HG02759 (cell line): ENCODE results near the gene CD93.

ENCODE experiments used
- ATAC-seq: cut with Tn5 transposase; IDR thresholded peaks from one replicate; pipeline ENCODE4 v1.9.1; 2021; ENCODE audit warnings: mild to moderate bottlenecking, moderate library complexity; ENCODE audit not compliant: unreplicated experiment

The CD93 gene

DNA sequence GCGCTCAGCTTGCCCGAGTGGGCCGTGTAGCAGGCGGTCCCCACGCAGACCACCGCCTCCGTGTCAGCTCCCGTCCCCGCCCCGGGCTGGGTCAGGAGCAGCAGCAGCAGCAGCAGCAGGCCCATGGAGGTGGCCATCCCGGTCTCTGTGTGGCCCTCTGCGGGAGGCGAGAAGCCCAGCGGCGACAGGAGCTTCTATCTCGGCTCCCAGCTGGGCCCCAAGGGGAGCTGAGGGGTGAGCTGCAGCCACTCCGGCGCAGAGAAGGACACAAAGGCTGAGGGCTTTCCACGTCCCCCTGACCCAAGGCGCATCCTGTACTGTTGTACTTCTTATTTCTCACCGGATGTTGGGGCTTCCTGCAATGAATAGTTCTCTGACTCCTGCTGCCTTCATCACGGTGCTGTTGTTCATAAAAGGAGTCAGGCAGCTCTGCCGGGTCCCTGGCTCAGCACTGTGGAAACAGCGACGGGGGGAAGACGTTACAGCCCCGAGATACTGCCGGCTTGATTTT, at the start of gene CD93:
Gene CD93, minus strand, starts transcription at position 269 of the 511 bp plus-strand sequence. Its CDS starts 132 bp downstream, at position 137.
- ATAC-seq, result no peak

GRCh38 chr20:23133560-23133998, 47.5 kb upstream of the CD93 start:
- no peak for ATAC-seq

GRCh38 chr20:23132930-23133559, 46.9 kb upstream of the CD93 start:
- ATAC-seq, result no peak

GRCh38 chr20:23132293-23132929, 46.3 kb upstream of the CD93 start:
- ATAC-seq, result no peak

- ATAC-seq, result no peak
Measured at GRCh38 chr20:23131766-23132165, 45.6 kb upstream of the CD93 start.

DNA sequence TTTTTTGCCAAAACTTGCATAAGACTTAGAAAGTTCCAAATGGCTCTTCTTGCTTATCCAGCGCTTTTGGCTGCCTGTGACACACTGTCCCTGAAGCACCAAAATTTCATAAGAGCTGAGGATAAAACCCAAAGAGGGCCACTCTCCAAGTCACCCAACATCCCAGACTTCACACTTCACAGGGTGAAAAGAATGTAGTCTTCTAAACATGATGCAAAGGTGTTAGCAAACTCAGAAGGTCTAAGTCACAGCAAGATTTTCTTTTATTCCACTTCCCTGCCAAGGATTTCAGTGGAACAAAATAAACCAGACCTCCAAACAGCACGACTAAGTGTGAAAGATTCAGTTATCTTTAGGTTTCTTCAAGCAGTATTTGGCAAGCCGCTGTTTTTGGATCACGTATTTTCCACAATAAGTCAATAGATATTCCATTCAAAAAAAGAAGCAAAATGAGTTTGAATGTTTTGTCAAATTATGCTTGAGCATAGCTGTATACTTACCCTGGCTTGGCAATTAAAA, 44.6 kb upstream of the CD93 start:
- ATAC-seq, result no peak

GRCh38 chr20:23129891-23130621, 43.9 kb upstream of the CD93 start:
- ATAC-seq, result no peak

DNA sequence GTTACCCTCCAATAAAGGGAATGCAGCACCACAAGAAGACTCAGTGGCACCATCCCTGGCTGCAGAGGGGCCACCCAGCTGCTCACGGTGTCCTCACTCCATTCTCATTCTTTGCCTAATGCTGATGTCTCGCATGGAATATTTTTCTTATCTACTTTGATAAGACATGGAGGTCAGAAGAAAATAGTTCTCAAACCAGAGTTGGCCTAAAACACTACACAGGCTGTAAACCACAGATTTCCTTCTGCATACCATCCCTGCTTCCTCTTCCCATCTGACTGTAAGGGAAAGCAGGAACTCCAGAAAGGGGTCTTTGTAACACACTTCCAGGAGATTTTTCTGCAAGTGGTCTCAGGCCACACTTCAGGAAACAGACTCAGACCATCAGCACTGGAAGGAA, 43.1 kb upstream of the CD93 start:
- ATAC-seq, result no peak

GRCh38 chr20:23128461-23129125, 42.5 kb upstream of the CD93 start:
- ATAC-seq, result no peak

DNA sequence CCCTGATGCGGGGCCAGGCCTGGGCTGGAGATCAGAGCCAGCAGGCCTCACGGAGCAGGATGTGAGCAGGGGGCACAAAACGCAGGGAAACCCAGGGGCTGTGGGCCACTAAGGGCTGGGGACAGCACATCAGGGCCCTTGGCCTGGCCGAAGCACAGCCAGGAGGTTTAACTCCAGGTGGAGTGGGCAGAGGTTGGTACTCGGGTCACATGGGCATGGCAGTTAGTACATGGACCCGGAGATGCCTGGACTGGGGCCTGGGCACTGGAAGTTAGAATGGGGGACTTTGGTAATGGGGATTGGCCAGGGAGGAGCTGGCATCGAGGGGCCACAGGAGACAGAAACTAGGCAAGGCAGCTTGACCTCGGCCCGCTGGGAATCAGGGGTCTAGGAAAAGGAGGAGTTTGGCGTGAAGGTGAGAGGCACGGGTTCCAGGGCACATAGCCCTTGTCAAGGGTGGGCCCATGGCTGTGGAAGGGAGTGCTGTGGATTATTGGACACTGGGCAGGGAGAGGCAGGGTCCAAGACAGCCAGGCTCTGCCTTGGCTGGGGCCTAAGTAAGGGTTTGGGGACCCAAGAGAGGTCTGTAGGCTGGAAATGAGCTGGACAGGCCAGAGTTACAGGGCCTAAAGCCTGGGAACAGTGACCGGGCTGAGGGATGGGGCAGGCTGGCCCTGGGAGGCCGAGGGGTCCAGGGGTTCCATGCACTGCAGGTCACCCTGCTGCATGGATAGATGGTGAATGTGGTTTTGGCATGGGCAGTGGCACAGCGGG, 41.6 kb upstream of the CD93 start:
- ATAC-seq, result no peak

DNA sequence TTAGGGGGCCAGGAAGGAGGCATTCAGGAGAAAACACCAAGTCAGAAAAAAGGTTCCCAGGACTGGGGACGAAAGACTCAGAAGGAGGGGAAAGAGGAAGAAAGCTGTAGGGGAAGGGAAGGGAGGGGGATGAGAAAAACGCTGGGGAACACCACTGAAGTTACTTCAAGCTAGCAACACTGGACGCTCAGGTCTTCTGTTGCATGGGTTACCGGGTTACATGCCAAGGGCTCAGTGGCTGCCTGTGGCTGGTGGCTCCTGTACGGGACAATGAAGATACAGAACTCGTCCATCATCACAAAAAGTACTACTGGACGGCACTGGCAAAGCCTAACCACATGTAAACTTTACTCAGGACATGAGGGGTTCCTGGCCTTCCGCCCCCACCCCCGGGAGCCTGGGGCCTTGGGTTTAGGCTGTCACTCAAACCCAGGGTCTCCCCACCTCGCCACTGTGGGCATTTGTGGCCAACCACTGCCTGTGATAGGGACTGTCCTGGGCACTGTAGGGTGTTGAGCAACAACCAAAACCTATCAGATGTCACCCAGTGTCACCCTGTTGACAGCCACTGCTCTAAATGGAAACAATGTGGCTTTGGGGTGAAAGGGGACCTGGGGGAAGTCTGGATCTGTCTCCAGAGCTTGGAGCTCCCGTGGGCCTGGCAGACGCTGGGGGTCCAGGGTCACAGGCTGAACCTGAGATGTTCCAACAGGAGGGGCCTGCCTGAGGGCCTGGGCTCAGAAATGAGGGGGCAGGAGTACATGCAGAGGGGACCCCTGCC, 40.3 kb upstream of the CD93 start:
- no peak for ATAC-seq

DNA sequence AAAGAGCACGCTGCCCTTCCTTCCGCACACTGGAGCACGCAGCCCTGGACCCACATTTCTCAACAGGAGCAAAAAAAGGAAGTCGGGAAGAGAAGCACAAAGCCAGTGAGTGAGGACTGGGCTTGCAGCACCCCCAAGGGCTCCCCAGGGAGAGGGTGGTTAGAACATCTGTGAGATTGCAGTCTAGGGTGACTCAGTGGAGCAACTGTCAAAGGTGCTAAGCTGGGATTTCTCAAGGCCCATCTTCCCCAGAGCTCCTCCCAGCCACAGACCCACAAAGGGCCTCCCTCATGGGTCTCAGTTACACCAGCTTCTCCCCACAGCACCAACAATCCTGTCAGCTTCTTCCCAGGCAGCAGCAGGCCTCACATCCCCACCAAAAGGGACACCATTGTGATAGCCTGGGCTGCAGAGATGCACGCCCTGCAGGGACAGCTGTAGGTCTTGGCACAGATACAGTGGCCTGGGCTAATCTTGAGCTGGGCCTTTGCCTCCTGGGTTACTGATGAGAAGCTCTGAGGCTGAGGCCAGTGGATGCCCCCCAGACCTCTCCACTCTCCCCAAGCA, 39.6 kb upstream of the CD93 start:
- ATAC-seq, result peak; percentile 55

DNA sequence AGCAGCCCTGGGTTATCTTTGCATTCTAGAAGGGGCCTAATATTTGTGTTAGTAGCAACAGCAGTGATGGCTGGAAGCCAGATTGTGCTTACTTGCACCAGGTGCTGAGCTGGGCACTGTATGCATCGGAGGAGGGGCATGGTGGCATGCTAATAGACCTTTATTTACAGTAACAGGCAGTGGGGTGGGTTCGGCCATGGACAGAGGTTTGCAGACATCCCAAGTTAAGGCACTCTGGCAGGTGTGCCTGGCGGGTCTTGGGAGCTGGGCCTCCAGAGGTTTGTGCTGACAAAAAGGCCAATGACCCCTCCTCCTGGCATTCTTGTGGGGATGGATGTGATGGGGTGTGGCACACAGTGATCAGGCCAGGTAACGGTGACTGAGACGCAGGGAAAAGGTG, 39.0 kb upstream of the CD93 start:
- no peak for ATAC-seq

DNA sequence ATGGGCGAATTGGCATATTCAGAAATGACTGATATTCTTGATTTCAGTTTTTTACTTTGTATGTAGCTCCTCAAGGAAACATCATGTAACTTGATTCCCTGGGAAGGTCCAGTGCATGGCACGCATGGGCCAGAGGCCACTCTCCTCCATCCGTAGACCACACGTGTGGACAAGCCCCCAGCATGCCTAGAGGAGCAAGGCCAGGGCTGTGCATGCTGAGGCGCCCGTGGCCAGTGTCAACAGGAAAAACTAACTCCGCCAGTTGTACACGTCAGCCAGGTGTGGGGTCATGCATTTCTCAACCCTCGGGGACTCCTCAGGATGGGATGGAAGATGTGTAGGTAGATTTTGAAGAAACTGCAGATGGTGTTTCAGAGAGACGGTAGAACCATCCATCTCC, 37.8 kb upstream of the CD93 start:
- no peak for ATAC-seq

- no peak for ATAC-seq
Measured at GRCh38 chr20:23122796-23123655, 36.9 kb upstream of the CD93 start.

DNA sequence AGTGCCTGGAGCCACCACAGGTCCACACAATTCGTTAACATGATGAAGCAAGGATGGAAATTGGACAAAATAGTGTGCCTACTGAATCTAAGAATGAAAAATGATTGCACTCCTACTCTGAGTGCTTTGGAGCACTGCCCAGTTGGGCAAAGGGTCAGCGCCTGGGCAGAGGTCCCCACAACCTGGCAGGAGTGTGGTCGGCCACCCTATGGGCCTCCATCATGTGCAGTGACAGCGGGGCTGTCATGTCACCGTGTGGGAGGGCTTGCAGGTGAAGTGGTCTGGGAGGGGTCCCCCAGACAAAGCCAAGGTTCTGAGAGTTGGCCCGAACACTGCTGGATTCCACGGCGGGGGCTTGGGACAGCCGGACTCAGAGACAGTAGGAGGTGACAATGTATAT, 36.2 kb upstream of the CD93 start:
- no peak for ATAC-seq

DNA sequence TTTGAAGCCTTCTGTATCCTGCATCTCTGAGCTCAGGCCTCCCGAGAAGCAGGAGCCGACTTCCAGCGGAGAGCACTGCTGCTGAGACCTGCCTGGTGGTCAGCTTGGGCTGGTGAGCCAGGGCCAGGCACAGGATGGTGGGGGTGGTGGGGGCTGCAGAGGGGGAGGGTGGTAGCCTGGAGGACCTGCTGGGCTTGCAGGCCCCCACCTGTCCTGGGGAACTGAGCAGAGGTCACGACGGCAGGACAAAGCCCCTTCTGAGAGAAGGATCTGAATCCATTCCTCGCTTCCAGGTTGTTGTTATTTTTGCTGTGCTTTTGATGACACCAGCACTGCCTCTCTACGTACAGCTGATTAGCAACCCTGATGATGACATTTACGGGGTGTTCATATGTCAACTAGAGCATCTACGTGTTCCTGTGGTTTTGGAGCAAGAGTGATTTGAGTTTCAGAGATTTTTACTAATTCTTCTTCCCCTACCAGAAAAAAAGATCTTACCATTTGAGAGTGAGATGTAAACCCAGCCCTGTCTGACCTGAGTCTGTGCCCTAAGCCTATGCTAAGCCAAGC, 35.7 kb upstream of the CD93 start:
- no peak for ATAC-seq
